Upper lobe of left lung (tissue), 6 donors: ENCODE measurements around the gene FBXL17. TPM values are rescaled to one million over a fixed set of nuclear protein-coding genes. Genes with fewer than 3 reads are reported as not detected.

Experiments used
- ATAC-seq, 2 donors: fragments of 200-7000 bp; cut with Tn5 transposase; one replicate each; pipeline ENCODE4 v1.9.1; 2022; ENCODE audit warnings: mild to moderate bottlenecking in 2 of 2, moderate library complexity in 2 of 2; ENCODE audit not compliant: low FRiP score in 2 of 2
- DNase-seq, 2 donors: peaks; one replicate each; pipeline ENCODE4 v3.0.0-alpha.2; 2019 to 2020
- H3K27ac ChIP-seq, 4 donors: fragments of 200-600 bp; sonication (generic); one replicate each; pipeline ENCODE4 v1.5.1; 2016 to 2019
- H3K27me3 ChIP-seq, 4 donors: fragments of 200-600 bp; sonication (generic); one replicate each; pipeline ENCODE4 v1.5.1; 2017 to 2019
- H3K36me3 ChIP-seq, 4 donors: fragments of 200-600 bp; sonication (generic); one replicate each; pipeline ENCODE4 v1.5.1; 2016 to 2019
- H3K4me1 ChIP-seq, 4 donors: fragments of 200-600 bp; sonication (generic); one replicate each; pipeline ENCODE4 v1.5.1; 2018 to 2019
- H3K4me3 ChIP-seq, 4 donors: fragments of 200-600 bp; sonication (generic); one replicate each; pipeline ENCODE4 v1.5.1; 2017 to 2019; ENCODE audit warnings: mild to moderate bottlenecking in 2 of 4, moderate library complexity in 1 of 4
- H3K9me3 ChIP-seq, 4 donors: fragments of 200-600 bp; sonication (generic); one replicate each; pipeline ENCODE4 v1.5.1; 2018 to 2019
- EP300 ChIP-seq, 4 donors: sonication (generic); formaldehyde crosslinking; IDR thresholded peaks; one replicate each; pipeline ENCODE4 v1.5.1; 2017; ENCODE audit warnings: antibody characterized with exemption in 4 of 4, control low read depth in 2 of 4
- POLR2A ChIP-seq, 4 donors: fragments of 450-650 bp; IDR thresholded peaks; one replicate each; pipeline ENCODE4 v1.5.1; 2016 to 2017; ENCODE audit warnings: antibody characterized with exemption in 4 of 4, mild to moderate bottlenecking in 2 of 4
- POLR2AphosphoS5 ChIP-seq, 2 donors: sonication (generic); formaldehyde crosslinking; IDR thresholded peaks; one replicate each; pipeline ENCODE4 v1.5.1; 2017; ENCODE audit warnings: antibody characterized with exemption in 2 of 2
- WGBS, 2 donors: methylation state at CpG; one replicate each; pipeline ENCODE4 v1.1.5; 2017 to 2018; 5-methylcytosine and 5-hydroxymethylcytosine counted together
- total RNA-seq, 6 donors: library from RNA; depleted of rRNA in 4 of 6; stranded (reverse); fragments of >200 nt in 4 of 6; gene quantifications; one replicate each; pipeline versions ENCODE4 v1.1.0 to v1.2.1, GENCODE V29; 2016 to 2021
- TF ChIP-seq, protein P1 (sequence below), 6 experiments: fragments of 450-650 bp in 4 of 6; fragments of 200-600 bp in 2 of 6; sonication (generic) in 2 of 6; IDR thresholded peaks; one replicate each; pipeline ENCODE4 v1.5.1; 2016 to 2019; ENCODE audit warnings: antibody characterized with exemption in 6 of 6
- donor health status: DM: no; HTN: no; CAD: no; lungs with moderate emphysema.
- donor health status: DM: no; HTN: yes; CAD: no; lungs with severe emphysema.

FBXL17 gene
- total RNA-seq, 6 donors from 2014 or later = 10.0 to 47.1 (median 16.9) TPM

DNA sequence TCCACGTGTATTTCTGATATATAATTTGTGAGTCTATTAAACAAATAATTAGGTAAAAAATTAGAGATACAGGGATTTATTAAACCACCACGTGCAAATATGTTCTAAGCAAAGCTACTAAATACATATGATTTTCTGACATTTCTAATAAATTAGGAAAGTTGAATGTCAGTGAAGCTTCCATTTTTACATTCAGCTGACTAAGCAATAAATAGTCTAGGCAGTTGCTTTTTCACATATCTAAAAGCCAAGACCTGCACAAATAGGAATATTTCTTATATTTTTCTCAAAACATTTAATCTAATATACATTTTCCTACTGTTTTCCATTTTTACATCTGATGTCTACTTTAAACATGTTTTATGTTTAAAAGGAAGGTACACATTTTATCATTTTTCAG is 388.6 kb downstream of the FBXL17 start:
- H3K4me1 ChIP-seq = no peaks in the 10 kb centered on the region
- no peak overlapping the region for H3K27ac ChIP-seq
- H3K9me3 ChIP-seq = no peaks in the 10 kb centered on the region
- WGBS, 2 donors = 94 to 98% methylated on average over 2 of the region's 2 CpGs
- H3K4me3 ChIP-seq = no peak overlapping the region
- ATAC-seq (no peak), DNase-seq (no peak)
- no peak for TF ChIP-seq EP300 (IDR thresholded peaks at IDR 0.05)
- TF ChIP-seq POLR2A (IDR thresholded peaks at IDR 0.05) = no peak
- TF ChIP-seq POLR2AphosphoS5 (IDR thresholded peaks at IDR 0.05) = no peak
- TF ChIP-seq, protein P1, sequence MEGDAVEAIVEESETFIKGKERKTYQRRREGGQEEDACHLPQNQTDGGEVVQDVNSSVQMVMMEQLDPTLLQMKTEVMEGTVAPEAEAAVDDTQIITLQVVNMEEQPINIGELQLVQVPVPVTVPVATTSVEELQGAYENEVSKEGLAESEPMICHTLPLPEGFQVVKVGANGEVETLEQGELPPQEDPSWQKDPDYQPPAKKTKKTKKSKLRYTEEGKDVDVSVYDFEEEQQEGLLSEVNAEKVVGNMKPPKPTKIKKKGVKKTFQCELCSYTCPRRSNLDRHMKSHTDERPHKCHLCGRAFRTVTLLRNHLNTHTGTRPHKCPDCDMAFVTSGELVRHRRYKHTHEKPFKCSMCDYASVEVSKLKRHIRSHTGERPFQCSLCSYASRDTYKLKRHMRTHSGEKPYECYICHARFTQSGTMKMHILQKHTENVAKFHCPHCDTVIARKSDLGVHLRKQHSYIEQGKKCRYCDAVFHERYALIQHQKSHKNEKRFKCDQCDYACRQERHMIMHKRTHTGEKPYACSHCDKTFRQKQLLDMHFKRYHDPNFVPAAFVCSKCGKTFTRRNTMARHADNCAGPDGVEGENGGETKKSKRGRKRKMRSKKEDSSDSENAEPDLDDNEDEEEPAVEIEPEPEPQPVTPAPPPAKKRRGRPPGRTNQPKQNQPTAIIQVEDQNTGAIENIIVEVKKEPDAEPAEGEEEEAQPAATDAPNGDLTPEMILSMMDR (IDR thresholded peaks at IDR 0.05) = no peak
- H3K36me3 ChIP-seq = no peaks in the 10 kb centered on the region
- H3K27me3 ChIP-seq = no peaks in the 10 kb centered on the region

DNA sequence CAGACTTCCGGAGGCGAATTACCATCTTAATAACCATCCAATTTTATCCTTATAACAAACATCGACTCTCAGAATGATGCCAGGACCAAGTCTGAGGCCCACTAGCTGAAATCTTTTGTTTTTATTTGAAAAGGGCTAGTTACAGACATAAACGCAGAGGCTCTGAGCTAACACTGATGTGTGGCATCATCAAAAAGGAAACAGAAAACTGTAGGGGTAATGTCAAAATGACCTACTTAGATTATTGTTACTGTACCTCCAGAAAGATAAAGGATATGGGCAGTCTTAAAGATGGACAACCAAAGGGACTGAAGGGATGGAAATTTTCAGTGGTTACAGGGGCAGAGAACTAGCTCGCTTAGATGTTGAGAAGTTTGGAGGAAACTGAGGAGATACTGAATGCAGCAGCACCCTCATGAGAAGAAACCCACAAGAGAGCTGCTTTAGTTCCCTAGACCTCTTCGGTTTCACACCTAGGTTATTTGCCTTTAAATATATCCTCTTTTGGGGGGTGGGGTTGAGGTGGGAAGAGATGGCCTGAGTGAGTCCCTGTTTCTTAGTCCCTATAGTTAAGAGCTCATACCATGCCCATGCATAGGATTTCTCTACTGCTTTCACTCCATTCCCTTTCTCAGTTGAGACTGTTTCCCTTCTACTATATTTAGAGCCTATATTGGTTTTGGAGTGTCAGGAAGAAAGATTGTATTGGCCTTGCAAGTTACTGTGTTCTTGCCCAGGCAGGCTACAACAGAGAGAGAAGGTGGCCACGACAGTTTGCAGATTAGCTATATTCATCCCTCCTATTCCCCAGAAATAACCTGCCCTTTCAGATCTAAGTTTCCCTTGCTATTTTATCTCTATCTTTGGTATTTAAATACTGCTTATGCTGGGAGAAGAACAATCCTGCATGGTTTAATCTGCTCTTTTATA is 390.8 kb downstream of the FBXL17 start:
- 87 to 90% methylated on average over 7 of the region's 7 CpGs for WGBS, 2 donors
- DNase-seq (no peak), ATAC-seq (no peak)
- H3K27me3 ChIP-seq = no peaks in the 10 kb centered on the region
- no peaks in the 10 kb centered on the region for H3K36me3 ChIP-seq
- H3K9me3 ChIP-seq = no peaks in the 10 kb centered on the region
- no peaks in the 10 kb centered on the region for H3K4me1 ChIP-seq
- TF ChIP-seq, protein P1 (IDR thresholded peaks at IDR 0.05) = no peak
- TF ChIP-seq EP300 (IDR thresholded peaks at IDR 0.05) = no peak
- TF ChIP-seq POLR2A (IDR thresholded peaks at IDR 0.05) = no peak
- no peak for TF ChIP-seq POLR2AphosphoS5 (IDR thresholded peaks at IDR 0.05)
- no peak overlapping the region for H3K27ac ChIP-seq
- H3K4me3 ChIP-seq = no peak overlapping the region

DNA sequence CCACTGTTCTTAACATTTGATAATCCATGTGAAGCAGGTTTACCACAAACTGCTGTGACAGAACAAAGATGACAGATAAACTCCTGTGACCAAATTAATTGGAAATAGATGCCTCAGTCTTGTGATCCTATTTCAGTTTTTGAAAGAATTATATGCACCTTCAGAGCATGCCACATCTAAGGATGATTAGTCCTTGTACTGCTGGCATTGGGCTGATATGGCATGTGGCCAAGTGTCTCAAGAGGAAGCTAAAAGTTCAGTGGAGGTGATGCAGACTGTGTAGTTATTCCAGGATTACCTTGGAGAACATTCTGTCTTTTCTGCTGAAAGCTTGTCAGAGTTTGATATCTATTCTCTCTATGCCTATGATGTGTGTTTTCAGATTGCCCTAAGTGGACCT is 396.8 kb downstream of the FBXL17 start:
- no peaks in the 10 kb centered on the region for H3K4me1 ChIP-seq
- no peak for ATAC-seq

DNA sequence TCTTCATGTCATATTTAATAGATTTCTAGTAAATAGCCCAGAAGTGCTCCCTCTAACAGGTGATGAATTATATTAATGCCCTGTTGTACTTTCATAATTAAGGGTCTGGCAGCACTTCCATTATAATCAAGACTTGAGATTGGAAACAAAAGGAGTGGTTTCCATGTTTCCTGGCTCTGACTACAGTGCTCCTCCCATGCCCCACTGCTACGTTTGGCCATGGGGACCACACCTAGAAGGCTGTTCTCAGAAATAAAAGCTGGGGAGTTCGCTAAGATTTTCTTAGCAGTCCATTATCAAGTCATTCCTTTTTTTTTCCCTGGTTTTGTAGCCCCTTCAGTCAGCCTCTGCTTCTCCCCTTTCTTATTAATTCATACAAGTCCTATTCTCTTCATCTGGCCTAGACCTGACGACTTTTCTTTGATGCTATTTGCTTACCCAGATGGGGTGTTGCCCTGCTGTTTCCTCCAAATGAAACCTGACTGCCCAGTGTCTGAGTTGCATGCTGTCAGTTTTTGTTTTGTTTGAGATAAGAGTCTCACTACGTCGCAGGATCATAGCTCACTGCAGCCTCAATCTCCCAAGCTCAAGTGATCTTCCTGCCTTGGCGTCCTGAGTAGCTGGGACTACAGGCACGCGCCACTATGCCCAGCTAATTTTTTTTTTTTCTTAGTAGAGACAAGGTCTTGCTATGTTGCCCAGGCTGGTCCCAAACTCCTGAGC is 399.0 kb downstream of the FBXL17 start:
- Histone ChIP-seq H3K4me1 (peaks cover 0 to 11% (median 3%) of the 10 kb centered on the region in 4 donors), H3K27me3 (no peaks in the 10 kb centered on the region), H3K27ac (no peak overlapping the region), H3K4me3 (no peak overlapping the region), H3K9me3 (no peaks in the 10 kb centered on the region), H3K36me3 (no peaks in the 10 kb centered on the region)
- TF ChIP-seq, protein P1 (IDR thresholded peaks at IDR 0.05) = no peak
- TF ChIP-seq EP300 (IDR thresholded peaks at IDR 0.05) (no peak), POLR2A (IDR thresholded peaks at IDR 0.05) (no peak), POLR2AphosphoS5 (IDR thresholded peaks at IDR 0.05) (no peak)
- no peak for ATAC-seq
- no peak for DNase-seq
- WGBS, 2 donors = 76 to 81% methylated on average over 8 of the region's 8 CpGs

More for the DNA sequence above, 396.8 kb downstream of the FBXL17 start:
- Histone ChIP-seq H3K4me3 (no peak overlapping the region), H3K36me3 (no peaks in the 10 kb centered on the region), H3K27ac (no peak overlapping the region), H3K27me3 (no peaks in the 10 kb centered on the region), H3K9me3 (no peaks in the 10 kb centered on the region)
- TF ChIP-seq, protein P1 (IDR thresholded peaks at IDR 0.05) = no peak
- TF ChIP-seq POLR2AphosphoS5 (IDR thresholded peaks at IDR 0.05) (no peak), EP300 (IDR thresholded peaks at IDR 0.05) (no peak), POLR2A (IDR thresholded peaks at IDR 0.05) (no peak)
- peak in 1 of 2 donors; percentile 26 for DNase-seq
